IgD-negative memory B cell (primary cell): ENCODE measurements around the gene LSM14A. TPM values are rescaled to one million over a fixed set of nuclear protein-coding genes. Genes with fewer than 3 reads are reported as not detected.
"Not testable (repeated sequence)": the region's sequence is repeated elsewhere in the genome, so short reads cannot be mapped to it uniquely, and the experiment has no call there.

Source experiments
- H3K27ac Mint-ChIP-seq, 3 donors: one replicate each; pipeline ENCODE4 v1.8.0; 2020 to 2022; ENCODE audit warnings: mild to moderate bottlenecking in 3 of 3, mixed read lengths in 3 of 3, moderate library complexity in 1 of 3
- H3K27me3 Mint-ChIP-seq: one replicate; pipeline ENCODE4 v1.8.0; 2021; ENCODE audit warnings: mixed read lengths
- H3K36me3 Mint-ChIP-seq: one replicate; pipeline ENCODE4 v1.8.0; 2020; ENCODE audit warnings: mild to moderate bottlenecking, mixed read lengths
- H3K4me1 Mint-ChIP-seq, 3 donors: one replicate each; pipeline ENCODE4 v1.8.0; 2020 to 2022; ENCODE audit warnings: mixed read lengths in 3 of 3, mild to moderate bottlenecking in 1 of 3
- H3K4me3 Mint-ChIP-seq, 4 donors: one replicate each; pipeline ENCODE4 v1.8.0; 2020 to 2022; ENCODE audit warnings: mild to moderate bottlenecking in 4 of 4, mixed read lengths in 4 of 4, moderate library complexity in 3 of 4
- H3K9me3 Mint-ChIP-seq, 3 donors: one replicate each; pipeline ENCODE4 v1.8.0; 2020 to 2021; ENCODE audit warnings: mixed read lengths in 3 of 3, mild to moderate bottlenecking in 1 of 3
- polyA plus RNA-seq: library from polyadenylated mRNA; unstranded; fragments of 300-500 nt; fragmentation: Illumina TruSeq; gene quantifications from one replicate; pipeline ENCODE4 v1.2.3, GENCODE V29; 2021

Gene LSM14A
- 154 TPM for polyA plus RNA-seq

GRCh38 chr19:34171877-34172660 is at the start of gene LSM14A:
Gene LSM14A (plus strand): TSS chr19:34172504. CDS start chr19:34172643, 139 bp downstream.
- Mint-ChIP-seq H3K4me1 (peaks cover 25 to 38% (median 34%) of the 10 kb centered on the region in 3 donors), H3K27ac (peak within 1 kb of the TSS; percentile 93 to 99 (median 99)), H3K36me3 (no peaks in the 10 kb centered on the region), H3K9me3 (no peaks in the 10 kb centered on the region), H3K27me3 (peaks cover 3% of the 10 kb centered on the region), H3K4me3 (peak within 1 kb of the TSS; percentile 92 to 99 (median 96))

- Mint-ChIP-seq H3K36me3 (no peaks in the 10 kb centered on the region), H3K4me1 (peaks cover 0 to 2% (median 0%) of the 10 kb centered on the region in 3 donors), H3K4me3 (no peak overlapping the region), H3K27me3 (no peaks in the 10 kb centered on the region), H3K27ac (no peak overlapping the region), H3K9me3 (peaks cover 0 to 1% (median 0%) of the 10 kb centered on the region in 3 donors)
These were observed 47.5 kb upstream of the LSM14A start for GRCh38 chr19:34124828-34125227.

GRCh38 chr19:34126966-34127365 is 45.3 kb upstream of the LSM14A start:
- H3K36me3 Mint-ChIP-seq = no peaks in the 10 kb centered on the region
- H3K27ac Mint-ChIP-seq = no peak overlapping the region
- H3K4me3 Mint-ChIP-seq = no peak overlapping the region
- H3K4me1 Mint-ChIP-seq = peaks cover 0 to 2% (median 0%) of the 10 kb centered on the region in 3 donors
- H3K9me3 Mint-ChIP-seq = peaks cover 0 to 1% (median 0%) of the 10 kb centered on the region in 3 donors
- no peaks in the 10 kb centered on the region for H3K27me3 Mint-ChIP-seq

GRCh38 chr19:34127684-34128189 is 44.6 kb upstream of the LSM14A start:
- Mint-ChIP-seq H3K4me1 (peaks cover 0 to 2% (median 0%) of the 10 kb centered on the region in 3 donors), H3K9me3 (peaks cover 0 to under 1% (median 0%) of the 10 kb centered on the region in 3 donors), H3K4me3 (no peak overlapping the region), H3K36me3 (no peaks in the 10 kb centered on the region), H3K27ac (no peak overlapping the region), H3K27me3 (no peaks in the 10 kb centered on the region)

GRCh38 chr19:34128558-34129250 is 43.6 kb upstream of the LSM14A start:
- peak overlapping the region in 1 of 4 donors; percentile 14 for H3K4me3 Mint-ChIP-seq
- H3K4me1 Mint-ChIP-seq = peaks cover 0 to 2% (median 0%) of the 10 kb centered on the region in 3 donors
- peak overlapping the region in 1 of 3 donors; percentile 91 for H3K27ac Mint-ChIP-seq
- no peaks in the 10 kb centered on the region for H3K27me3 Mint-ChIP-seq
- no peaks in the 10 kb centered on the region for H3K36me3 Mint-ChIP-seq
- no peaks in the 10 kb centered on the region for H3K9me3 Mint-ChIP-seq

- H3K9me3 Mint-ChIP-seq = no peaks in the 10 kb centered on the region
- H3K27ac Mint-ChIP-seq = no peak overlapping the region
- no peaks in the 10 kb centered on the region for H3K27me3 Mint-ChIP-seq
- H3K4me3 Mint-ChIP-seq = peak overlapping the region in 1 of 4 donors; percentile 37
- peaks cover 0 to 6% (median 1%) of the 10 kb centered on the region in 3 donors for H3K4me1 Mint-ChIP-seq
- no peaks in the 10 kb centered on the region for H3K36me3 Mint-ChIP-seq
These were observed 41.2 kb upstream of the LSM14A start for GRCh38 chr19:34131100-34131499.

- not testable (repeated sequence) for H3K36me3 Mint-ChIP-seq, H3K4me3 Mint-ChIP-seq, H3K27me3 Mint-ChIP-seq, H3K27ac Mint-ChIP-seq, H3K9me3 Mint-ChIP-seq, H3K4me1 Mint-ChIP-seq
These were observed 40.2 kb upstream of the LSM14A start for GRCh38 chr19:34132145-34132544.

- not testable (repeated sequence) for H3K4me3 Mint-ChIP-seq, H3K27ac Mint-ChIP-seq, H3K36me3 Mint-ChIP-seq, H3K4me1 Mint-ChIP-seq, H3K9me3 Mint-ChIP-seq, H3K27me3 Mint-ChIP-seq
These were observed 39.6 kb upstream of the LSM14A start for GRCh38 chr19:34132706-34133105.

GRCh38 chr19:34134190-34135053 is 37.9 kb upstream of the LSM14A start:
- Mint-ChIP-seq H3K36me3 (no peaks in the 10 kb centered on the region), H3K27me3 (no peaks in the 10 kb centered on the region), H3K9me3 (no peaks in the 10 kb centered on the region)

GRCh38 chr19:34135054-34135800 is 37.1 kb upstream of the LSM14A start:
- Mint-ChIP-seq H3K27me3 (no peaks in the 10 kb centered on the region), H3K36me3 (peaks cover 1% of the 10 kb centered on the region), H3K4me3 (peak overlapping the region; percentile 93 to 96 (median 94)), H3K27ac (peak overlapping the region; percentile 33 to 94 (median 53)), H3K9me3 (no peaks in the 10 kb centered on the region), H3K4me1 (peaks cover 0 to 7% (median 1%) of the 10 kb centered on the region in 3 donors)

More at GRCh38 chr19:34134190-34135053, 37.9 kb upstream of the LSM14A start:
- peaks cover 0 to 7% (median 1%) of the 10 kb centered on the region in 3 donors for H3K4me1 Mint-ChIP-seq
- H3K4me3 Mint-ChIP-seq = peak overlapping the region; percentile 93 to 96 (median 94)
- peak overlapping the region; percentile 33 to 94 (median 84) for H3K27ac Mint-ChIP-seq

- H3K4me1 Mint-ChIP-seq = peaks cover 0 to 7% (median 1%) of the 10 kb centered on the region in 3 donors
- H3K9me3 Mint-ChIP-seq = no peaks in the 10 kb centered on the region
- no peaks in the 10 kb centered on the region for H3K27me3 Mint-ChIP-seq
- peaks cover 1% of the 10 kb centered on the region for H3K36me3 Mint-ChIP-seq
- H3K4me3 Mint-ChIP-seq = peak overlapping the region; percentile 93 to 96 (median 94)
- H3K27ac Mint-ChIP-seq = peak overlapping the region in 2 of 3 donors; percentile 6 to 53
These were observed 36.3 kb upstream of the LSM14A start for GRCh38 chr19:34135821-34136611.

GRCh38 chr19:34141025-34141424 is 31.3 kb upstream of the LSM14A start:
- H3K36me3 Mint-ChIP-seq = peaks cover 1% of the 10 kb centered on the region
- no peak overlapping the region for H3K4me3 Mint-ChIP-seq
- no peaks in the 10 kb centered on the region for H3K27me3 Mint-ChIP-seq
- H3K4me1 Mint-ChIP-seq = peaks cover 0 to 3% (median 2%) of the 10 kb centered on the region in 3 donors
- no peak overlapping the region for H3K27ac Mint-ChIP-seq
- no peaks in the 10 kb centered on the region for H3K9me3 Mint-ChIP-seq

GRCh38 chr19:34142440-34142839 is 29.9 kb upstream of the LSM14A start:
- Mint-ChIP-seq H3K36me3 (peaks cover 1% of the 10 kb centered on the region), H3K4me3 (no peak overlapping the region), H3K4me1 (peaks cover 0 to 2% (median 0%) of the 10 kb centered on the region in 3 donors), H3K9me3 (no peaks in the 10 kb centered on the region), H3K27ac (no peak overlapping the region), H3K27me3 (no peaks in the 10 kb centered on the region)
